Fibroblast of the aortic adventitia (primary cell): ENCODE measurements around the gene PI3. TPM values are rescaled to one million over a fixed set of nuclear protein-coding genes. Genes with fewer than 3 reads are reported as not detected.

Experiments
- DNase-seq: peaks from one replicate; pipeline ENCODE4 v3.0.0-alpha.2; 2010; ENCODE audit warnings: low read depth
- H3K4me3 ChIP-seq: 2 replicates; pipeline ENCODE4 v1.5.1; 2011; ENCODE audit warnings: low read depth, mild to moderate bottlenecking, control low read depth, low read length, moderate library complexity
- total RNA-seq: library from RNA; depleted of rRNA; stranded (reverse); fragments of >200 nt; gene quantifications from 2 replicates; pipeline ENCODE4 v1.2.3, GENCODE V29; 2012; ENCODE audit warnings: low replicate concordance
- TF ChIP-seq, protein P1 (sequence below): IDR thresholded peaks from 2 replicates; pipeline ENCODE4 v1.5.1; 2011; ENCODE audit warnings: mild to moderate bottlenecking, low read length, control low read depth, inconsistent platforms; ENCODE audit not compliant: insufficient read depth

PI3 gene
- total RNA-seq, 1 donor: not detected

- TF ChIP-seq, protein P1, sequence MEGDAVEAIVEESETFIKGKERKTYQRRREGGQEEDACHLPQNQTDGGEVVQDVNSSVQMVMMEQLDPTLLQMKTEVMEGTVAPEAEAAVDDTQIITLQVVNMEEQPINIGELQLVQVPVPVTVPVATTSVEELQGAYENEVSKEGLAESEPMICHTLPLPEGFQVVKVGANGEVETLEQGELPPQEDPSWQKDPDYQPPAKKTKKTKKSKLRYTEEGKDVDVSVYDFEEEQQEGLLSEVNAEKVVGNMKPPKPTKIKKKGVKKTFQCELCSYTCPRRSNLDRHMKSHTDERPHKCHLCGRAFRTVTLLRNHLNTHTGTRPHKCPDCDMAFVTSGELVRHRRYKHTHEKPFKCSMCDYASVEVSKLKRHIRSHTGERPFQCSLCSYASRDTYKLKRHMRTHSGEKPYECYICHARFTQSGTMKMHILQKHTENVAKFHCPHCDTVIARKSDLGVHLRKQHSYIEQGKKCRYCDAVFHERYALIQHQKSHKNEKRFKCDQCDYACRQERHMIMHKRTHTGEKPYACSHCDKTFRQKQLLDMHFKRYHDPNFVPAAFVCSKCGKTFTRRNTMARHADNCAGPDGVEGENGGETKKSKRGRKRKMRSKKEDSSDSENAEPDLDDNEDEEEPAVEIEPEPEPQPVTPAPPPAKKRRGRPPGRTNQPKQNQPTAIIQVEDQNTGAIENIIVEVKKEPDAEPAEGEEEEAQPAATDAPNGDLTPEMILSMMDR: no peak
- DNase-seq: no peak
- H3K4me3 ChIP-seq: no peak overlapping the region
Measured at GRCh38 chr20:45209924-45210323, 35.2 kb downstream of the PI3 start.

GRCh38 chr20:45211569-45212474 lies 37.1 kb downstream of the PI3 start:
- H3K4me3 ChIP-seq: no peak overlapping the region
- DNase-seq: no peak
- TF ChIP-seq, protein P1: no peak

DNA sequence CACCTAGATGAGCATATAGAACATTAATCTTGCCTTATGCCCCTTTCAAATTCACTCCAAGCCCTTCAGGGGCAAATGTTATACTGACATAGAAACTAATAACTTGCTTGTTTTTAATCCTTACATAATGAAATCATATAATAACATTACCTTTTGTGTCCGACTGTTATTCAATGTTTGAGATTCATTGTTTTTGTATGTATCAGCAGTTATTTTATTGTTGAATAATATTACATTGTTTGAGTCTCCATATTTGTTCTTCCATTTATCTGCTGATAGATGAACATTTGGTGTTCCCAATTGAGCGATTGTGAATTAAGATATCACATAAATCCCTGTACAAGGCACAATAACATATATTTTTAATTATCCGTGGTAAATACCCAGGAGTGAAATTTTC lies 38.1 kb downstream of the PI3 start:
- H3K4me3 ChIP-seq: no peak overlapping the region
- TF ChIP-seq, protein P1: no peak
- no peak for DNase-seq

GRCh38 chr20:45218124-45218523 lies 43.4 kb downstream of the PI3 start:
- TF ChIP-seq, protein P1: no peak
- H3K4me3 ChIP-seq: no peak overlapping the region
- no peak for DNase-seq

GRCh38 chr20:45218636-45219035 lies 43.9 kb downstream of the PI3 start:
- no peak overlapping the region for H3K4me3 ChIP-seq
- TF ChIP-seq, protein P1: no peak
- DNase-seq: no peak

GRCh38 chr20:45221076-45221475 lies 46.4 kb downstream of the PI3 start, which contains the start of gene SEMG2:
SEMG2 (plus strand) TSS chr20:45221373; CDS start chr20:45221390, 17 bp downstream.
- H3K4me3 ChIP-seq: no peak within 1 kb of the TSS
- DNase-seq: no peak
- TF ChIP-seq, protein P1: no peak
